Neural progenitor cell (in vitro differentiated cells): ENCODE data around the gene CDH23.

Experiments
- EZH2 ChIP-seq: fragments of 200-600 bp; sonication (generic); IDR thresholded peaks from 2 replicates; pipeline ENCODE4 v1.6.1; 2017; ENCODE audit warnings: antibody characterized with exemption, mild to moderate bottlenecking, moderate library complexity
- EZH2phosphoT487 ChIP-seq: fragments of 200-600 bp; sonication (generic); IDR thresholded peaks from 2 replicates; pipeline ENCODE4 v1.6.1; 2017; ENCODE audit warnings: antibody characterized with exemption
- TF ChIP-seq, protein P1 (sequence below): fragments of 200-600 bp; sonication (generic); IDR thresholded peaks from 2 replicates; pipeline ENCODE4 v1.5.1; 2017; ENCODE audit warnings: antibody characterized with exemption, mild to moderate bottlenecking

DNA sequence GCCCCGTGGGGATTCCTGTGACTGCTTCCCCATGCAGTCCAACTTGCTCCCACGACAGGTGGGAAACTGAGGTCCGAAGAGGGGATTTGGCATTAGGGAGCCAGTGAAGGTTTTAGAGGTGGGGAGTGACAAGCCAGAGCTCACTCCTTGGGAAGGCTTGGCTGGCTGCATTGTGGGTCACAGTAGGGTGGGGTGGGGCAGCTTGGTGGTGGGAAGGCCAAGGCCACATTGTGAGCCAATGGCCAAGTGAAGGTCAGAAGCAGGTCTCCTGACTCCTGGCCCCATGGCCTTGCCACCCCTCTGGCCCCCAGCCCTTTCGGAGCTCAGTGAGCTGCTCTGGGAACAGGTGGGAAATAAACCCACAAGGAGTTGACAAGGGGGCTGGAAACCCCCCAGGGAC lies 320.3 kb downstream of the CDH23 start:
- TF ChIP-seq, protein P1, sequence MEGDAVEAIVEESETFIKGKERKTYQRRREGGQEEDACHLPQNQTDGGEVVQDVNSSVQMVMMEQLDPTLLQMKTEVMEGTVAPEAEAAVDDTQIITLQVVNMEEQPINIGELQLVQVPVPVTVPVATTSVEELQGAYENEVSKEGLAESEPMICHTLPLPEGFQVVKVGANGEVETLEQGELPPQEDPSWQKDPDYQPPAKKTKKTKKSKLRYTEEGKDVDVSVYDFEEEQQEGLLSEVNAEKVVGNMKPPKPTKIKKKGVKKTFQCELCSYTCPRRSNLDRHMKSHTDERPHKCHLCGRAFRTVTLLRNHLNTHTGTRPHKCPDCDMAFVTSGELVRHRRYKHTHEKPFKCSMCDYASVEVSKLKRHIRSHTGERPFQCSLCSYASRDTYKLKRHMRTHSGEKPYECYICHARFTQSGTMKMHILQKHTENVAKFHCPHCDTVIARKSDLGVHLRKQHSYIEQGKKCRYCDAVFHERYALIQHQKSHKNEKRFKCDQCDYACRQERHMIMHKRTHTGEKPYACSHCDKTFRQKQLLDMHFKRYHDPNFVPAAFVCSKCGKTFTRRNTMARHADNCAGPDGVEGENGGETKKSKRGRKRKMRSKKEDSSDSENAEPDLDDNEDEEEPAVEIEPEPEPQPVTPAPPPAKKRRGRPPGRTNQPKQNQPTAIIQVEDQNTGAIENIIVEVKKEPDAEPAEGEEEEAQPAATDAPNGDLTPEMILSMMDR = no peak
- no peak for TF ChIP-seq EZH2phosphoT487
- no peak for TF ChIP-seq EZH2
